Inferior parietal cortex (tissue), 1 donor: ENCODE data around the gene GATAD2A.
A peak's percentile ranks its signal among the peaks of the same experiment; 100 is the strongest.

Experiments used
- DNase-seq: peaks from one replicate; pipeline ENCODE4 v3.0.0-alpha.2; 2016; ENCODE audit errors: extremely low spot score

The GATAD2A gene

DNA sequence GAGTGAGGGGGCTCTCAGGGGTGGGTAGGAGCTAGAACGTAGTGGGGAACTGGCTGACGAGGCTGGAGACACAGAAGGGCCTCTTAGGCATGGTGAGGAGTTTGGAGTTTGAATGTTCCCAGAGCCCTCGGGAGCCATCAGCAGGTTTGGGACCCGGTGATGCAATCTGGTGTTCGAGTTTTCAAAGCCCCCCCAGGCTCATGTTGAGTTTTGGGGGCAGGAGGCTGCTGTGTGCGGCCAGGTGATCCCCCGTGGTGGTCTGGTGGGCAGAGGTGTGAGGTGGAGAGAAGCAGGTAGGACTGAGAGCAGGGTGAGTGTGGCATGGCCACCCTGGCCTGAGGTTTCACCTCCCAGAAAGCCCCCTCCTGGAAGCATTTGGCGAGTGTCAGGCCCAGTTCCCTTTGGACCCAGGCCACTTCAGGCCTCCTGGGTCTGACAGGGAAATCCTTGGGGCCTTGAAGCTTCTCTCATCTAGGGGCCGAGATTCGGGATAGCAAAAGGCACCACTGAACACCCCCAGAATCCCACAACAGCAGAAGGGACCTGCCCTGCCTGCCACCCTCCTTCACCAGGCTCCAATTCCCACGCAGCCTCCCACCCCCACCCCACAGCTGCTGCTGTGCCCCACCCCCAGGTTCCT lies 124.4 kb downstream of the GATAD2A start:
- no peak for DNase-seq

DNA sequence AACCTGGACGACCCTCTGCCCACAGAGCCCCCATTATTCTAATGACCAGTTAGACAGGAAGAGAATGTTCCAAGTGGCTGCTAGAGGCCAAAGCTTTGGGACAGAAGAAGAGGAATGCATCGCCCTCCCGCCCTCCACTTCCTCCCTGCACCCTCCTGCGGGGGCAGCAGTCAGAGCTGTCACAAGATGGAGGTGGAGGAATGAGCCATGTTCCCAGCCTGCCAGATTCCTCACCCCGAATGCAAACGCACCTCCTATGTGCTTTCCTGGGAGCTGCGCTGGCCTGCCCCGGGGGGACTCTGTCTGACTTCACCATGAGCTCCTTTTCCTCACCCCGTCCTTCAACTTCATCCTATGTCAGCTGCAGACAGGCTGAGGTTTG lies 124.9 kb downstream of the GATAD2A start:
- no peak for DNase-seq

DNA sequence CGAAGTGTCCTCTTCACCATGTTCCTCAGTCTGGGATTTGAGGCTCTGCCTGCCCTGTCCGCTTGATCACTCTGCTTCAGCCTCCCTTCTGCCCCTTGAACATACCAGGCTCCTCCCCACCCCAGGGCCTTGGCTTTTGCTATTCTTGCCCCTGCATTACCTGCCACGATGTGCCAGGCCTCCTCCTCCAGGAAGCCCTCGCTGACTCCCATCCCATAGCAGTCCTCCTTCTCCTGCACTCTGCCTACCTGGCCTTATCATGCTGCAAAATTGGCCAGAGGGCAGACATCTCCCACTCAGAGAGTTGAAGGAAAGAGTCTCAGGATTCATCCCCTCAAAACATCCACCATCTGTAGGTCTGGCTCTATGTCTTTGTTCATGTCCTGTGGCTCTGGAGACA lies 125.4 kb downstream of the GATAD2A start:
- no peak for DNase-seq

DNA sequence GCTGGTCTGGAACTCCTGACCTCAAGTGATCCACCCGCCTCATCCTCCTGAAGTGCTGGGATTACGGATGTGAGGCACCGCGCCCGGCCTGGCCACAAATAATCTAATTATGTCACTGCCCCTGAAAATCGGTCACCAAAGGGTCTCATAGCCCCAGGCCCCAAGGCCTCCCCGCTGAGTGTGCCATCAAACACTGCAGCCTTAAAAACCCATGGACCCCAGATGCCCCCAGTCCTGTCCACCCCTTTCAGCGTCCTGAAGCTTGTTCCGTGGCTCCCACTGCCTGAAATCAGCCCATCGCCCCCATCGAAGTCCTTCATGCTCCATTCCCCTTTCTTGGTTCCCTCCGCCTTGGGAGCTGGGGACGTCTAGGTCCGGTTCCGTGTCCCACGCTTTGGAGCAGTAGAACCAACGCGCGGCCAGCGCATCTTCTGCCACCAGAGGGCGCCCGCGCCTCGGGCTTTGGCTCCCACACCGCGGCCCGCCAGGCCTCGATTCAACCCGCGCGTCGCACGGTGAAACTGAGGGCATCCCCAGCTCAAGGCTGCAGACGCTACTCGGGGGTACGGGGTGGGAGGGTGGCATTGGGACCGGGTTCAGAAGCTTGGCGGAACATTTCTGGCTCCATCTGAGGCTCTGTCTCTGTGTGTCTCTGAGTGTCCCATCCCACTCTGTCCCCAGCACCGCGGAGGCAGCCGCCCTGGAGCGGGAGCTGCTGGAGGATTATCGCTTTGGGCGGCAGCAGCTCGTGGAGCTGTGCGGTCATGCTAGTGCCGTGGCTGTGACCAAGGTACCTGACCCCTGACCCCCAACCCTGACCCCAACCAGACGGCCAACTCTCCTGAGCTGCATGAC lies 126.7 kb downstream of the GATAD2A start:
- peak; percentile 86 for DNase-seq

DNA sequence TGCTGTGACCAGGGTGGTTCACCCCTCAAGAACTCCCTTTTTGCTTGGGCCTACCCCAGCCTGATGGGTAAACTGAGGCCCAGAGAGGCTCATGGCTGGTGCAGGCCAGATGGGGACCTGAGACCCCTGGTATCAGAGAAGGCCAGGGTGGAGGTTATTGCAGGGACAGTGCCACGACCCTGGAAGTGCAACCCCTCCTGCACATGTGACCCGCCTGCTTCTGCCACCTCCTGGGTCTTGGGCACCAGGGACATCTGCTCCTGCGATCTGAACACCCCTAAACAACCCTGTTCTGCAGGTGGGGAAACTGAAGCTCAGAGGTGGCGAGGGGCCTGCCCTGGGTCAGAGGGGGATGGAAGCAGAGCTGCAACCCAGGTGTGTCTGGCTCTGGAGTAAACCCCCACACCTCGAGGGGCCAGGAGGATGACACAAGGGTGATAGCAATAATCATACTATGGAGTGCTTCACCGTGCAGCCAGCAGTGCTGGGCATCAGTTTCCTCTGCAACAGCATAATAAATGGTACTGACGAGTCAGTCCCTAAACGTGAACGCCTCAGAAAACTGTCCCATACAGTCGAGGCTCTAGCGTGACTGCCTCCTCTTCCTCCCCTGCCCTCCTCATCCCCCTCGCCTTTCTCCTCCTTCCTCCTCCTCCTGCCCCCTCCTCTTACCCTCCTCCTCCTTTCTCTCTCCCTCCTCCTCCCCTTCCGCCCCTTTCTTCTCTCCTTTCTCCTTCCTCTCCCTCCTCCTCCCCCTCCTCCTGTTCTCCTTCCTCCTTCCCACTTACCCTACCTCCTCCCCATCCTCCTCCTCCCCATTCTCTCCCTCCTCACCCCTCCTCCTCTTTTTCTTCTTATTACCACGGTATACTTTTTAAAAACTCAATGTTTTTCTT lies 127.6 kb downstream of the GATAD2A start:
- DNase-seq = no peak

DNA sequence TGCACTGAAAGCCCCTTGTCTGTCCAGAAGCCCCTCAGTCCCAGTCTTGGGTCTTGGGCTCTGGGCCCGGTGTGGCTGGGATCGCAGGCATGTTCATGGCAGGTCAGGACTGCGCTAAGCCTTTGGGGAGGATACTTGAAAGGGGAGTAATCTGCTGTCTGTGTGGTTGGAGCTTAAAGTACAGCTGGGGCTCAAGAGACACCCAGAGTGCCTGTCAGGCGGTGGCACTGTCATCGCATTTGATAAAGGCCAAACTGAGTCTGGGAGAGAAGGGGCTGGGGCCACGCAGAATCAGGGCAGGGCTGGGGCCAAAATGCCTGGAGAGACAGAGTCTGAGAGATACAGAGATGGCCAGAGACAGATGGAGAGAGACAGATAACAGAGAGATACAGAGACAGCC lies 128.4 kb downstream of the GATAD2A start:
- DNase-seq = no peak

DNA sequence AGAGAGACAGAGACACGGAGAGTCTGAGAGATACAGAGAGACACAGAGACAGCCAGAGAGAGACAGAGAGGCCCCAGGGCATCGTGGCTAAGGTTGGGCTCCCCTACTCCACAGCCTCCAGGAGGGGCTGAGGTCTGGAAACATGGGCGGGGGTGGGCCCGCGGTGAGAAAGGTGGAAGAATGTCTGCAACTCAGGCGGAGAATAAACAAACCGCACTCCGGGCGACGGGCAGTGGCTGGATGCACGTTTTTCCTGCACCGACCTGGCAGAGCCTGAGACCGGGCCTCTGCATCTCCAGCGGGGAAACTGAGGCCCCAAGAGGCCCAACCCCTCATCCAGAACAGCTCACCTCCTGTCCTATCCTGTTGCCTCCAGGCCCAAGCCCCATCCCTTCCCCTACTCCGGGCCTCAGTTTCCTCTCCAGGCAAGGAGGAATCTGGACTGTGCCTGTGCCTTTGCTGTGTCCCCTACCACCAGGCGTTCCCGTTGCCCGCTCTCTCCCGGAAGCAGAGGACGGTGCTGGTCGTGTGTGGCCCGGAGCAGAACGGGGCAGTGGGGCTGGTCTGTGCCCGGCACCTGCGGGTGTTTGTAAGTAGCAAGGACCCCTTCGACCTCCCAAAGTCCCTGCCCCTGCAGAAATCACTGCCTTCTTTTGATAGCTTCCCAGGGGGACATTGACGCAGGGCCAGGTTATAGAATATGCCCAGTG lies 129.2 kb downstream of the GATAD2A start:
- DNase-seq = no peak

DNA sequence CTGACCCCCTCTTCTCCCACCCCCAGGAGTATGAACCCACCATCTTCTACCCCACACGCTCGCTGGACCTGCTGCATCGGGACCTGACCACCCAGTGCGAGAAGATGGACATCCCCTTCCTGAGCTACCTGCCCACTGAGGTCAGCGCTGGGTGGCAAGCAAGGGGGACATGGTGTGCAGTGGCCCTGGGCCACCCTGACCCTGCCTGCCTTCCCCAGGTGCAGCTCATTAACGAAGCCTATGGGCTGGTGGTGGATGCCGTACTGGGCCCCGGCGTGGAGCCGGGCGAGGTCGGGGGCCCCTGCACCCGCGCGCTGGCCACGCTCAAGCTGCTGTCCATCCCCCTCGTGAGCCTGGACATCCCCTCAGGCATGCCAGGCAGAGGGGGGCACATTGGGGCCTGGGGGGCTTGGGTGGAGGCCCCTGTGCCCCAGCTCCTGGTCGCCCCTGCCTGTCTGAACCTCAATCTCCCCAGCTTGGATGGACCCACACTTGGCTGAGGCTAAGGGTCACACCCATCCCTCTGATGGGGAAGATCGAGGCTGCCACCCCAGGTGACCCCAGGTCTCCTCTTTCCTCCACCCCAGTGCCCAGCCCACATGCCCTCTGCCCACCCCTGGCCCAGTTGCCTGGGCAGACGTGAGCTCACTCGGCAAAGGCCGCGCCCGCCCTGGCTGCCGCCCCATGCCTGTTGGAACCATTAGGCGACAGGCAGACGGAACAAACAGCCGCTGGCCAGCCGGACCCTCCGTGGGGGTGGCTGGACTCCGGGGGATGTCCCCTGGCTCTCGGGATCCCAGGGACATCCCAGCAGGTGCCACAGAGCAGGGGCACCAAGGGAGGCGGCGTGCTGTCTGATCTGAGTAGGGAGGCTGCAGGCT lies 130.1 kb downstream of the GATAD2A start:
- DNase-seq = no peak

DNA sequence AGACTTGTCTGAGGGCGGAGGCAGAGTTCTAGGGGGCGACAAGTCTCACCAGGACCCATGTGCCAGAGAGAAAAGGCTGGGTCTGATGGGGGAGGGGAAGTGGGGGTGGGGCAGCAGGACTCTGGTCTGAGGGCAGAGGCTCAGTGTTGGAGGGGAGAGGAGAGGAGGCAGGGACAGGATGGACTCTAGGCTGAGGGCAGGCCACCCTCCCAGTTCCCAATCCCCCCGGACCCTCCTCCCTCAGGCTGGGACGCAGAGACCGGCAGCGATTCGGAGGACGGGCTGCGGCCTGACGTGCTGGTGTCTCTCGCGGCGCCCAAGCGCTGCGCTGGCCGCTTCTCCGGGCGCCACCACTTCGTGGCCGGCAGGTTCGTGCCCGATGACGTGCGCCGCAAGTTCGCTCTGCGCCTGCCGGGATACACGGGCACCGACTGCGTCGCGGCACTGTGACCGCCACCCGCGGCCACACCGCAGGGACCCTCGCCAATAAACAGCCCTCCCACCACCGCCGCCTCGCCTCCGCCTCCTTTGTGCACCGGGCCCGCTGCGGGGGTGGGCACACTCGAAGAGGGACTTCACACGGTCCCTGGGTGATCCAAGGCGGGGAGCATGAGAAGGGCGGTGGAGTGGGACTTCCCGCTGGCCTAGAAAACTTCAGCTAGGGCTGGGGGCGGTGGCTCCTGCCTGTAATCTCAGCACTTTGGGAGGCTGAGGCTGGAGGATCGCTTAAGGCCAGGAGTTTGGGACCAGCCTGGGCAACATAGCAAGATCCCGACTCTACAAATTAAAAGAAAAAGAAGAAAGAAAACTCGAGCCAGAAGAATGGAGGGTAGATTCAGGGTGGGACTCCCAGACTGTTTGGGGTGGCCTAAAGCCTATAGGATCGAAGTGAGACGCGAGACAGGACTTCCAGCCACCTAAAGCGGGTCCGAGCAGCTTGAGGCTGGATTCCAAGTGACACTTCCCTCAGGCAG lies 131.9 kb downstream of the GATAD2A start:
- no peak for DNase-seq

DNA sequence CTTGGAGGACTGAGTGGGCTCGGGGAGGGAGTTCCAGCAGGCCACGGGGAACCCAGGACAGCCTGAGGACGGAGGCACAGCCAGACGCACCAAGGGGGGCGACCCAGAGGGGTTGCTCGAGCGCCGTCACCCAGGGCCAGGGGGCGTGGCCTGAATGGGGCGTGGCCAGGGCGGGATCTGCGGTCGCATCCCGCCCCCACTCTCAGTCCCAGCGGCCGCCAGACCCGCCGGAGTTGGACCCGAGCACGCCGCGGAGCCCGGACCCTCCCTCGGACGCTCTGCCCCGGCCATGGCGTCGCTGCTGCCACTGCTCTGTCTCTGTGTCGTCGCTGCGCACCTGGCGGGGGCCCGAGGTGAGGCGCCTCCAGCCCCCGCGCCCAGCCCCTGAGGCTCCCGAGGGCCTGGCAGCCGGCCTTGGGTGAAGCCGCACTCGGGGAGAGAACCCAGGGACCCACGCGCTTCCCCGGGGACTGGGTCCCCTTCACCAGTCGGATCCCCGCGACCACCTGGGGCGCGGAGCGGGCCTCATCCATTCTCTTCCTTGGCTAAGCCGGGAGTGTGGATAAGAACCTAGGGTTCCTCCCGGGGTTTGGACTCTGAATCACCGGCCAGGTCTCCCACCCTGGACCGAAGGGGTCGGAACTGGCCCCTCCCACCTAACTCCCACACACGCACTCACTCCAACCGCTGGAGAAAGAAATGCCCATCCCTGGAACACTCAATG lies 132.7 kb downstream of the GATAD2A start, which contains the start of gene CILP2:
TSS of gene CILP2 (plus strand) at position 205 of the 724 bp plus-strand sequence. CDS start at position 290, 85 bp downstream.
- no peak for DNase-seq

DNA sequence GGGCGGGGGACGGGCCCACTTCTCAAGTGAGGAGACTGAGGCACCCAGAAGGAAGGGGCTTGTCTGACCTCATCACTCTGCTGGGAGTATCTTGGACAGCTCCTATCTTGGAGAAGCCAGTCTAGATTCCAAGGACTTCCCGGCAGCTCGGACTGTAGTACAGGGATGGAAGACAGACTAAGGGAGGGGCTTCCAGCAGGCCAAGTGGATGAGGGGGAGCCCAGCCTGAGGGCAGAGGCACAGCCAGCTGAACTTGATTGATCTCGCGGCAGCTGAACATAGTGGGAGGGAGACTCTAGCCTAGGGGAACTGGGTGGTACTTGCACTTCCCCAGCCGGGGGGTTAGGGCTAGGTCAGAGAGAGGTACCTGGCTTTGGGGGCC lies 133.3 kb downstream of the GATAD2A start:
- no peak for DNase-seq

DNA sequence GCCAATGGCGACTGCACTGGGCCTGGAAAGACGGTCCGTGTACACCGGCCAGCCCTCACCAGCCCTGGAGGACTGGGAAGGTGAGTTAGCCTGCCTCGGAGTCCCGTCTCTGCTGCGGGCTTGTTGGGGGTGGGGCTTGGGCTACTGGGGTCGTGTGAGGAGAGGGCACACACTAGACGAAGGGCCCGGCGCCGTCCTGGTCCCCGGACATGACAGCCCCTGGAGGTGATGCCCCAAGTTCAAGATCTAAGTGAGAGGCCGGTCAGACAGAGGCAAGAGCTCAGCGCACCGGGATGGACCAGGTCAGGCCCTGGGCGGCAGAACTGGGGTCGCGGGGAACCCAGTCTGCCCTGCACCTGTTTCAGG lies 134.2 kb downstream of the GATAD2A start:
- DNase-seq = no peak

DNA sequence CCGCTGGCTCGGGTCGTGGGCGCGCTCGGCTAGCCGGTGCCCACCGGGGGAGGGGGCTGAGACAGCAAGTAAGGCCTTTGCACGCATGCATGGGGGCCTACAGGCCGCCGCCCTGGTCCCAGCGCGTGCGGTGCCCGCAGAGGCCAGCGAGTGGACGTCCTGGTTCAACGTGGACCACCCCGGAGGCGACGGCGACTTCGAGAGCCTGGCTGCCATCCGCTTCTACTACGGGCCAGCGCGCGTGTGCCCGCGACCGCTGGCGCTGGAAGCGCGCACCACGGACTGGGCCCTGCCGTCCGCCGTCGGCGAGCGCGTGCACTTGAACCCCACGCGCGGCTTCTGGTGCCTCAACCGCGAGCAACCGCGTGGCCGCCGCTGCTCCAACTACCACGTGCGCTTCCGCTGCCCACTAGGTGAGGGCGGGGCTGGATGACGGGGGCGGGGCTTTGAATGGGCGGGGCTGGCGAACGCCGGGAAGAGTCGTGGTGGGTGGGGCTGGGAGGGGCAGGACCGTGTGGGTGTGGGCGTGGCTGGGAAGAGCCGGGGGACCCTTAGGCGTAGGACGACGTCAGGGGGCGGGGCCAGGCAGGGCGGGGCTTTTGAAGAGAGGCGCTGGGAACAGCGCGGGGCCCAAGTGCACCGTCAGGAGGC lies 134.7 kb downstream of the GATAD2A start:
- DNase-seq = no peak

DNA sequence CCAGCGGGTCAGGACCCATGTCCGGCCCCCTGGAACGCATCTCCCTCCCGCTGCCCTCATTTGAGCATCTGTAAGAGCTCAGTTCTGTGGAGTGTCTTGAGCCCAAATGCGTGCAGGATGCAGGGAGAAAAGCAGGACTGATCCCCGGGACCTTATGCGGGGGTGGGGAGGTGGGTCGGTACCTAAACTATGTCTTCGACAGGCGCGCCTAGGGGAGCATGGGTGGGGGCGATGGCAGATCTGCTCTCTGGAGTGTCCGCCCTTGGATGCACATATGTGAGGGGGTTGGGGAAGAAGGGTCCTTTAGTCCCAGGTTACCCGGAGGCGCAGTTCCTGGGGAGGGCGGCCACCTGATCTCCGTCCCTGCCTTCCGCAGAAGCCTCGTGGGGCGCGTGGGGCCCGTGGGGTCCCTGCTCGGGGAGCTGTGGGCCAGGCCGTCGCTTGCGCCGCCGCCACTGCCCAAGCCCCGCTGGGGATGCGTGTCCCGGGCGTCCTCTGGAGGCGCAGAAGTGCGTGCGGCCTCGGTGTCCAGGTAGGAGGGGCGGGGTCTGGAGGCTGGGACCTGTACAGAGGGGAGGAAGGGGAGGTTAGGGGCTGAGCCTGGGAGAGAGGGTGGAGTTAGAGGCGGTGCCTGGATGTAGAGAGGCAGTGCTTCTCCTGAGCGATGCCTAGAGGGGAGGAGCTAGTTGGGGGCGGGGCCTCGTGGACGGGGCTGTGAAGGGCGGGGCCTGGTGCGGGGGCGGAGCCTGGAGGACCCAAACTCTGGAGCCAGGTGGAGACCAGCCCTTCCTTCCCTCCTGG lies 135.4 kb downstream of the GATAD2A start:
- no peak for DNase-seq

DNA sequence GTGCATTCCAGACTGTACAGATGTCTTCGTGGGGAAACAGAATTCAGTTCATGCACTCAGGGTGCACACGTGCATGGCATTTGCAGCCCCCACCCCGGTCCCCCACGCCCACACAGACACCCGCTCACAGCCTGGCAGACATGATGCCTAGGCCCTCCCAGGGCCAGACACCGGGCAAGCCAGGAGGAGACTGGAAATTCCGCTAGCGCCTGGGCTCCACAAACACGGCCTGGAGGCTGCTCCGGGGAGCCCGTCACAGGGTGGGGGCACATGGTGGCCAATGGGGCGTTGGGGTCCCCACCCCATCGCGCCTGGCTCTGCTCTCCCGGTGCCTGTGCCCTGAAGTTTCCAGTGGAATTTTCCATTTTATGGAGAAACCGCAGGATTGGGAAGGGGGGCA lies 136.1 kb downstream of the GATAD2A start:
- no peak for DNase-seq

DNA sequence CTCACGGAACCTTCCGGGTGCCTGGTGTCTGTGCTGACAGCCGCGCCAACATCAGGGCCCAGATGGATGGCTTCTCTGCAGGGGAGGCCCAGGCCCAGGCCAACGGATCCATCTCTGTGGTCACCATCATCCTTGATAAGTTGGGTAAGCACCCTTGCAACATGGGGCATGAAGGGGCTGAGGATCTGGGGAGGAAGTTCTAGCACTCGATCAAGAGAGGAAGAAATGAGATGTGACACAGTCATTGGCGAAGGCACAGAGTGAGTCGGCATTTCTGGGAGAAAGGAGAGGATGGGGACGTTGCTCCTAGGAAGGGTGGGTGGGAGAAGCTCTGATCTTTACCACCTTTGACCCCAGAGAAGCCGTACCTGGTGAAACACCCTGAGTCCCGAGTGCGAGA lies 137.0 kb downstream of the GATAD2A start:
- no peak for DNase-seq

DNA sequence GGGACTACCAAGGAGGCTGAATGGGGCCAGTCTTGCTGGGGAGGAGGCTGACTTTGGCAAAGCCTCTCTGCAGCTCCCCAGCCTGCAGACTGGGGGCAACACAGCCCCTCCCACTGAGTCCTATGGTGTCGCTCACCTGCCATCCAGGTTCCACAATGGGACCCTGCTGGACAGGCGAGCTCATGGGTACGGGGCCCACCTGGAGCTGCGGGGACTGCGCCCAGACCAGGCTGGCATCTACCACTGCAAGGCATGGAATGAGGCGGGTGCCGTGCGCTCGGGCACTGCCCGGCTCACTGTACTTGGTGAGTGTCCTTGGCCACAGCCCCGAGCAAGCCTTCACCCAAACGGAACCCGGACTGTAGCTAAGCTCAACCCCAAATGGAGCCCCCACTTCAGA lies 137.6 kb downstream of the GATAD2A start:
- DNase-seq = no peak

DNA sequence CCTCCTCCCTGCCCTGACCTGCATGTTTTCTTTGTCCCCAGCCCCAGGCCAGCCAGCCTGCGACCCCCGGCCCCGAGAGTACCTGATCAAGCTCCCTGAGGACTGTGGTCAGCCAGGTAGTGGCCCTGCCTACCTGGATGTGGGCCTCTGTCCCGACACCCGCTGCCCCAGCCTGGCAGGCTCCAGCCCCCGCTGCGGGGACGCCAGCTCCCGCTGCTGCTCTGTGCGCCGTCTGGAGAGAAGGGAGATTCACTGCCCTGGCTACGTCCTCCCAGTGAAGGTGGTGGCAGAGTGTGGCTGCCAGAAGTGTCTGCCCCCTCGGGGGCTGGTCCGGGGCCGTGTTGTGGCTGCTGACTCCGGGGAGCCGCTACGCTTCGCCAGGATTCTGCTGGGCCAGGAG lies 138.2 kb downstream of the GATAD2A start:
- DNase-seq = no peak
